CD4-positive, alpha-beta T cell treated with Interleukin-4 for 4 hours (primary cell): ENCODE results near the gene PDE6H.

Experiments used
- DNase-seq: peaks from one replicate; pipeline ENCODE4 v3.0.0-alpha.2; 2020

PDE6H gene

DNA sequence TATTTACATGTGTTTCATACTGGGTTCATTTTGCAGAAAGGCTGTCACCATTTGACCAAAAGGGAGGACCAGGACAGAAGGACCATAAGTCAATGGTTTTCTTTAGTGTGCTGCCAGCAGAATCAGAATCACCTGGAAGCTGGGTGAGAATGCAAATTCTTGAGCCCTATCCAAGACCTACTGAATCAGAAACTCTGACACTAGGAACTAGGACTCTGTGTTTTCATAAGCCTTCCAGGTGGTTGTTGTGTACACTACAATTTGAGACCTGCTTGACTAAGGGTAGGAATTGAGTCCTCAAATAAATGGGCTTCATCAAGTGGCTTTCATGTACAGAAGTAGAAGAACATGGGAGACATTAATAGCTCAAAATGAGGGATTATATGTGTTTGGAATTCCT lies 32.2 kb downstream of the PDE6H start:
- DNase-seq = no peak

- DNase-seq = no peak
These were observed 34.7 kb downstream of the PDE6H start for GRCh38 chr12:15007551-15007950.

DNA sequence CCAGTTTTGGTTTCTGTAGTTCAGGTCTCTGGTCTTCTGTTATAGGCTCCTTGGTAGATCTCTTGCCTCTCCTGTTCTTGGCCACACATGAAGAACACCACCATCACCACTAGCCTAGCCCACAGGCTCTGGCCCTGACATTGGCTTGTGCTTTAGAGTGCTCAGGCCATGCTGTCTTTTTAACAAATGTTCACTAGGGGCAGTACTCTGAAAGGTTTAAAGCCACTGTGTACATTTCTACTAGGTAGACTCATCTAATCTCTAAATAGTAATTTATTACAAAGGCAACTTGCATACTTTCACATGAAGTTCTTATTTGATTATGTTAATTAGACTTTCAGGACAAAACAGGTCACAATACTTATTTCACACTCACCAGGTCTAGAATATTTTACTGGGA lies 38.3 kb downstream of the PDE6H start:
- DNase-seq = no peak

GRCh38 chr12:15013634-15014179 lies 40.9 kb downstream of the PDE6H start:
- DNase-seq = no peak

- DNase-seq = no peak
These were observed 41.9 kb downstream of the PDE6H start for GRCh38 chr12:15014708-15015107.

GRCh38 chr12:15015121-15015520 lies 42.3 kb downstream of the PDE6H start:
- DNase-seq = no peak

DNA sequence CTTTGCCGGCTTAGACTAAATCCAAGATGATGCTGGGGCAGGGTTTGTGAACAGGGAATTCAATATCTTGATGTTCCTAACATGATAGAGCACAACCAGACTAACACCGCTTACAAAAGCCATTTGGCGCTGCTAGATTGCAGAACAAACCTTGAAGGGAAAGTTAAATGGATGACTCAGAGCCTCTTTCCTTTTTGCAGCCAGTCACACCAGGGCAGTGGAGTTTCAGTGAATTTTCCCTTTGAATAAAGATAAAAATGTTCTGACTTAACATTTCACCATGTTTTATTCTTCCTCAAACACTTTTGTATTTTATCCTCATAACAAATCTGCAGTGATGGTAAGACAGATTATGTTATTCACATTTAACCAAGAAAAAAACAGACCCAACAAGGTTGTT lies 47.3 kb downstream of the PDE6H start:
- no peak for DNase-seq
